GM18909 (cell line): ENCODE results near the gene AIRE.
"Not testable (repeated sequence)": the region's sequence is repeated elsewhere in the genome, so short reads cannot be mapped to it uniquely, and the experiment has no call there.

ENCODE experiments used
- ATAC-seq: cut with Tn5 transposase; IDR thresholded peaks from one replicate; pipeline ENCODE4 v1.9.1; 2021; ENCODE audit warnings: mild to moderate bottlenecking; ENCODE audit not compliant: unreplicated experiment, poor library complexity

Gene AIRE

GRCh38 chr21:44265734-44266270, 19.9 kb upstream of the AIRE start:
- no peak for ATAC-seq

DNA sequence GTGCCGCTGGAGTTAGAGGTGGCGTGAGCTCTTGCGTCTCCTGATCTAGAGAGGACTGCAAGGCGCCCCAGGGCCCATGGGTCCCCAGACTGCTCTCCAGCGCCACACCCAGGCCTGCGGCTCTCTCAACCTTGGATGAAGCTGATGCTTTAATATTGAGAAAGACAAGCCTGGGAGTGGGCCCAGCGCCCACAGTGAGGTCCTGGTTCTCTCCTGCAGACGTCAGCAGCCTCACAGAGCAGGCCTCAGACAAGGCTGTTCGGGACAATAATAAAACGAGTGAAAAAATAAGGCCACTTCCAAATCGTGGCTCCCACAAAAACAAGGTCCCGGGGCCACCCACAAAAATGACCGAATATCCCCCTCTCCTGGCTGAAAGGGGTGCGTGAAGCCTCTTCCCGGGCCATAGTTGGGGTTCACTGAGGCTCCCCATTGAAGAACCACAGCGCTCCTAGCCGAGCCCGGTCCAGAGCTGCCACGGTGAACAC, 18.0 kb upstream of the AIRE start:
- no peak for ATAC-seq

GRCh38 chr21:44269090-44269489, 16.6 kb upstream of the AIRE start:
- no peak for ATAC-seq

- no peak for ATAC-seq
Measured at GRCh38 chr21:44271558-44272283, 14.0 kb upstream of the AIRE start.

DNA sequence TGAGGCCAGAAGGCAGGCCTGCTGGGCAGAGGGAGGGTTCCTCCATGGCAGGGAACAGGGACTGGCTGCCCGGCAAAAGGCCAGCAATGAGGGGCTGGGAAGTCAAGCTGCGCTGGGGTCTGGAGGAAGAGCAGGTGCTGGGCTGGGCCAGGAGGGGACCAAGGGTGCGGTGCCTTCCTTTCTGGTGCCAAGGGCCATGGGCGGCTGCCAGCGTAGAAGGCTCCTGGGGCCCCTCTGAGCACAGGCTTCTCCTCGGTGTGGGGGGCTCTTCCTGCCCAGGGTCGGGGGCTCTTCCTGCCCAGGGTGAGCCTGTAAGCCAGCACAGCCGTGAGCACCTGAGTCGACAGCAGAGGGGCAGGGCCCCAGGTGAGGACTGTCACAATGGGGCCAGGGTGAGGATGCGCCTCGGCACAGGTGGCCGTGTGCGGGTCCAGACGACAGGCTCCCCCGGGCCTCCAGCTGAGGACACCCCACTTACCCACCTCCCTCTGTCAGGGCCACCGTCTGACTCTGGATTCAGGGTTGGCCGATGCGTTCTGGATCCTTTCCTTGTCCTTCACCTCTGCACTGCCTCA, 13.3 kb upstream of the AIRE start:
- no peak for ATAC-seq

GRCh38 chr21:44273046-44273445, 12.6 kb upstream of the AIRE start:
- ATAC-seq: no peak

DNA sequence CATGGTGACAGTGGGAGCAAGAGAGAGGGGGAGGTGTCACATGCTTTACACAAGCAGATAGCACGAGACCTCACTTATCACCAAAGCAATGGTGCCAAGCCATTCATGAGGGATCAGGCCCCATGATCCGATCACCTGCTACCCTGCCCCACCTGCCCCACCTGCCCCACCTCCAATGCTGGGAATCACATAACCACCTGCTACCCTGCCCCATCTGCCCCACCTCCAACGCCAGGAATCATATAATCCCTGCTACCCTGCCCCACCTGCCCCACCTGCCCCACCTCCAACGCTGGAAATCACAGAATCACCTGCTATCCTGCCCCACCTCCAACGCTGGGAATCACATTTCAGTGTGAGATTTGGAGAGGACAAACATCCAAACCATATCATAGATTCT, 10.6 kb upstream of the AIRE start:
- no peak for ATAC-seq

GRCh38 chr21:44279354-44280260, 6.1 kb upstream of the AIRE start:
- no peak for ATAC-seq

- no peak for ATAC-seq
Measured at GRCh38 chr21:44281801-44282200, 3.9 kb upstream of the AIRE start.

- ATAC-seq: no peak
Measured at GRCh38 chr21:44282370-44282769, 3.3 kb upstream of the AIRE start.

DNA sequence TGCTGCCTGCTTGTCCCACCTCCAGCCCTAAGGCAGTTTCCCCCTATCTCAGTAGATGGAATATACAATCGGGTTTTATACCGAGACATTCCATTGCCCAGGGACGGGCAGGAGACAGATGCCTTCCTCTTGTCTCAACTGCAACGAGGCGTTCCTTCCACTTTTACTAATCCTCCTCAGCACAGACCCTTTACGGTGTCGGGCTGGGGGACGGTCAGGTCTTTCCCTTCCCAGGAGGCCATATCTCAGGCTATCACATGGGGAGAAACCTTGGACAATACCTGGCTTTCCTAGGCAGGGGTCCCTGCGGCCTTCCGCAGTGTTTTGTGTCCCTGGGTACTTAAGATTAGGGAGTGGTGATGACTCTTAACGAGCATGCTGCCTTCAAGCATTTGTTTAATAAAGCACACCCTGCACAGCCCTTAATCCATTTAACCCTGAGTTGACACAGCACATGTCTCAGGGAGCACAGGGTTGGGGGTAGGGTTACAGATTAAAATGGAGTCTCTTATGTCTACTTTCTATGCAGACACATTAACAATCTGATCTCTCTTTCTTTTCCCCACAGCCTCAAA, 2.4 kb upstream of the AIRE start:
- ATAC-seq: not testable (repeated sequence)

DNA sequence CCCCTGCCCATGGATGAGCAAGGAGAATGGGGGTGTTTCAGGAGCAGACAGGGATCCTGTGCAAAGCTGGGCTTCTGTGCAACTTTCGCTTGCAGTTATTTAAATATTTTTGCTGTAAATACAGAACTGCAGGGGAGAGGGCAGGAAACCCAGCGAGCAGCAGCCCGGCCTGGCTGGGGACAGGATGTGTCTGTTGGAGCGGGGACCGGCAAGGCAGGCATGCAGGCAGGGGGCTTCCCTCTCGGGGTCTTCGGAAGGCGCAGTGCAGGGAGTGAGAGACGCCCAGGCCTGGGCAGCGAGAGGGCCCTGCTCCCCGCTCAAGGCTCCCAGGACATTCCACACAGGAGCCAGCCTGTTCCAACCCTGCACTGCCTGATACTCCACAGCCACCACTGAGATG, 1.7 kb upstream of the AIRE start:
- ATAC-seq: no peak

- ATAC-seq: no peak
Measured at GRCh38 chr21:44286086-44286715, 525 bp downstream of the AIRE start.

- no peak for ATAC-seq
Measured at GRCh38 chr21:44286716-44287632, 1.3 kb downstream of the AIRE start.

- ATAC-seq: no peak
Measured at GRCh38 chr21:44288251-44289110, 2.8 kb downstream of the AIRE start.

GRCh38 chr21:44289381-44290010, 3.8 kb downstream of the AIRE start:
- no peak for ATAC-seq

DNA sequence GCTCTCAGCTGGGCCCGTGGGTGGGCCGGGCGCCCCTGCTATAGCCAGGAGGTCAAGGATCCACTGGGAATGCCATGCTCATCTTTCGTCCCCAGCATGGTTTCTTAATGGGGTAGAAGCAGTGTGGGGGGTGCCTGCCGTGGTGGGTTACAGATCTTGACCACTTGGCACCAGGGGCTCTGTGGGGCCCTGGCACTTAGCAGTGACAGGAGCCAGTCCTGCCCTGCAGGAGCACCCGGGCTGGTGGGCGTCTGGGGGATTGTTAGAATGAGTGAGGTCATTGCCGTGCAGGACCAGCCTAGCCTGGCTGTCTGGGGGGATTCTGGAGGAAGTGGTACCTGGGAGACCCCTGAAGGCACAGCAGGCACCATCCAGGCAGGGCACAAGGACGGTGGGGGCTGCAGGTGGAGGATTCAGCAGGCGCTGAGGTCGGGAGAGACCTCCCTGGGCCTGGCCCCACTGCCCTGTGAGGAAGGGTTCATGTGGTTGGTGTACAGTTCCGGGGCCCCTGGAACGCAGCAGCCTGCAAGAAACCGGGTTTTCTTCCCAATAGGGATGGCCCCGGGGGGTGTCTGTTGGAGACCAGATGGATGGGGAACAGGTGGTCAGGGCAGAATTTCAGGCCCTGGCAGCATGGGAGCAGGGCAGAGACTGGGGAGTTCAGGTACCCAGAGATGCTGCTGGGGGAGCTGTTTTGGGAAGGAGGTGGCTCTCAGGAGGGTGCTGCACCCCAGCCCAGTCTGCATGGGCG, 4.8 kb downstream of the AIRE start:
- no peak for ATAC-seq
